NCI-H446 (cell line): Measurements from ENCODE around the gene PHIP.

Source experiments
- DNase-seq, 2 experiments: peaks; one replicate each; lab custom pipeline; 2025; lab: John Stamatoyannopoulos, UW

Gene PHIP

DNA sequence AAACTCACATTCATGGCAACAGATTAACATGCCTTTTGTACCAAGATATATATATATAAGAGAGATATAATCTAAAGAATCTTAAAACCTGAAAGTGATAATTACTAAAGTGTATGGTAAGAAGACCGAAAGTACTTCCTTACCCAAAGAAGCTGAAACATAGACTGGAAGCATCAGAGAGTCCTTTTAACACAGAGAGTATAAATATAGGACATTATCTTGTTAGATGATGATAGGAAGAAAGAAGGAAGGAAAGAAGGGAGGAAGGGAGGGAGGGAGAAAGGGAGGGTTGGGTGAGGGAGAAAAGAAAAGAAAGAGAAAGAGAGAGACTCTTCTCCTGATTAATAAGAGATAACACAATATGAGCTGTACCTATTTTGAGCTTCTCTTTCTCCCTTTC is 68.2 kb downstream of the PHIP start:
- DNase-seq: no peak

GRCh38 chr6:79005497-79005896 is 72.6 kb downstream of the PHIP start:
- no peak for DNase-seq

GRCh38 chr6:79005024-79005423 is 73.0 kb downstream of the PHIP start:
- DNase-seq: no peak

- no peak for DNase-seq
Observed at GRCh38 chr6:79004239-79004638, 73.8 kb downstream of the PHIP start.

GRCh38 chr6:79001415-79001814 is 76.6 kb downstream of the PHIP start:
- no peak for DNase-seq

GRCh38 chr6:78999737-79000136 is 78.3 kb downstream of the PHIP start:
- no peak for DNase-seq

- DNase-seq: no peak
Observed at GRCh38 chr6:78995946-78996345, 82.1 kb downstream of the PHIP start.

- DNase-seq: no peak
Observed at GRCh38 chr6:78995346-78995745, 82.7 kb downstream of the PHIP start.

GRCh38 chr6:78993955-78994354 is 84.1 kb downstream of the PHIP start:
- no peak for DNase-seq

GRCh38 chr6:78989191-78989590 is 88.9 kb downstream of the PHIP start:
- no peak for DNase-seq

GRCh38 chr6:78986161-78986560 is 91.9 kb downstream of the PHIP start:
- no peak for DNase-seq

DNA sequence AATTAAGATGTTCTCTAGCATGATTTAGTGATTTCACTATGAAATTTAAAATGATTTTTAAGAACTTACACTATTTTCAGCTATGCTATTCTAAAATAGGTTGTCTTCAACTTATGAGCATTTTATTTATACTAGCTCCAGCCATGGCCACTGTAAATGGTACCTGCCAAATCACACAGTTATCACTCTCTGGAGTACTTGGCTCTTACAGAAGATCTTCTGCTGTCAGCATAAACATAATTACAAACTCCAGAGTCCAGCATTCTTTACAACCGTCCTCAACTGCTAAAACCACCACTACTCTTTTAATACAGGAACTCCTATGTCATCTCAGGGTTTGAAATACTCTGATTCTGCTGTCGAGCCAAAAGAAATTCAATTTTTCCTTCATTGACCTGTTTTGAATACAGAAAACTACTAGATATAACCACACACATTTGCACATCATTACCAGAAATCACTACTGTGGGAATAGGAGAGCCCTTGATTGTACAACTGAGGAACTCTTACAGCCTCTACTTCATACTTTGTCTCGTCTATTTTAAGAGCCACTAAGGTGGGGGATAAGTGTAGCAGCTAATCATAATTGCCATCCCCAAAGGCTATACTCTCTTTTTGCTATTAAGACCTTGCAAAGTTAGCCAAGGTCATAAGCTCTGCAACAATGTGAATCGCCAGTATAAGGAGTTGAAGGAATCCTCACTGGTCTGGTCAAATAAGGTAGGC is 93.7 kb downstream of the PHIP start:
- DNase-seq: no peak

- DNase-seq: no peak
Observed at GRCh38 chr6:78967191-78967590, 110.9 kb downstream of the PHIP start.

DNA sequence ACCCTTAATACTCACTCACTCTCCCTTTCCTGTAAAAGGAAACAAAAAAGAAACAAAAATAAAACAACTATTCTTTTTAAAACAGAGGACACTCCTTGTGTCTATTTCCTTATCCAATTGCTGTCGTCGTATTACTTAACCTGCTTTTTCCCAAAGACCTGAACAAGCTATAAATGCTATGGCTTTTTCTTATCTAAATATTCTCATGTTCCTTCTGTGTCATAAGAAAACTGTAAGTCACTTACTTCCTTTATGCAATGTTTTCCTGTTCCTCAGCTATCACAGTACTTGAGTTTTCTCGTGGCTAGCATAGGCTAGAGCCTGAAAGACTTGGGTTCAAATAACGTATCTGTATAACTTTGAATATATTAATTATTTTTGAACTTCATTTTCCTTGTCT is 111.5 kb downstream of the PHIP start:
- DNase-seq: no peak

DNA sequence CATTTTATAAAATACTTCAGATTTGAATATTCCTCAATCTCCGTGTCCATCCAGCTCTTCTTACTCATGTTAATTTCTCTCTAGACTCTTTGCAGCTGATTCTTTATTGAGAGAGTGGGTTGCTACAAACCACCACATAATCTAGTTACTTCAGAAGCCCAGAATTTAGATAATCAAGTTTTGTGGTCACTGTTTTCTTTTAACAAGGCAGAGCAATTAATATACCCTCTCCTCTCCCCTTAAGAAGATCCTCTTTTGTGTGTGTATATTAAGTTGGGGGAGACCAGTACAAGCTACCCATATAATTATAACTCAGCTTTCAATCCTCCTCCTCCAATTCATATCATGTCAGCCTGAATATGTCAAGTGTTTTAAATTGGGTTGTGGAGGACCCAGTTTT is 115.6 kb downstream of the PHIP start:
- DNase-seq: no peak

DNA sequence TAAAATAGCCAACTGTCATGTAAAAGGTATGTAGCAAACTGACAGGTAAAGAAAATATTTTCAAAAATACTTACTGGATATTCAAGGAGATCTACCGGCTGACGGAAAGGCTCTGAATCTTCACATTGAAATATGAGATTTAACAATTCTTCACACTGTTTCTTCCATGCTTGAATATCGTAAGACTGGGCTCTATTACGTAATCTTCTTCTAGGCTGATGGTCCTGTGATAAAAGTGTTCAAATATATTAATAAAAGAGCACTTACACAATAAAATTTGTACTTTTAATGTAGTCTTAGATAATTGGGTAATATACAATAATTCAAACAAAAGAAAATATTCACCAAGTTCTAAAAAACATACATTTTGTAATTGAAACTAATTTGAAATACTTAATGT is 123.3 kb downstream of the PHIP start:
- no peak for DNase-seq

- DNase-seq: no peak
Observed at GRCh38 chr6:78953798-78954197, 124.3 kb downstream of the PHIP start.

DNA sequence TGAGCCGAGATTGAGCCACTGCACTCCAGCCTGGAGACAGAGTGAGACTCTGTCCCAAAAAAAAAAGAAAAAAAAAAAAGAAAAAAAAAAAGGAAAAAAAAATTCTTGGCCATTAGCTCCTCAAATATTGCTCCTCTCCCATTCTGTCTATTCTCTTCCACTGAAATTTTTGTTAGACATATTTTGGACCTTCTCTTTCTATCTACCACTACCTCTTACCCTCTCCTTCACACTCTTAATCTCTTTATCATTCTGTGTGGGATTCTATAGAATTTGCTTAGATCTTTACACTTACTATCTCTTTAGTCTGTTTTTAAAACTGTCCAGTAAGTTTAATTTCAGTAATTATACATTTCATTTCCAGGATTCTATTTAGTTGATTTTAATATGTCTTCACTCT is 125.7 kb downstream of the PHIP start:
- DNase-seq: no peak

DNA sequence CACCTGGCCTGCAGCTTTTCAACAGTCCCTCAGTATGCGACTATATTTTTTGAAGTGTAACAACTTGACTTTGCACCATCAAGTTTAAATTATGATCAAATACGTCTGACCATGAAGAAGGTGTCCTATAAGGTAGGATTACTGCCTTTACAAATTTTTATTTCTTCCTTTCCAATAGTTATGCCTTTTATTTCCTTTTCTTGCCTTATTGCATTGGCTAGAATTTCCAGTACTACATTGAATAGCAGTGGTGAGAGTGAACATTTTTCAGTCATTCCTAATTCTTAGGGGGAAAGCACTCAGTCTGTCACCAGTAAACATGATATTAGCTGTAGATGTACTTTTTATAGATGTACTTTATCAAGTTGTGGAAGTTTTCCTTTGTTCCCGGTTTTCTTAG is 129.3 kb downstream of the PHIP start:
- no peak for DNase-seq

DNA sequence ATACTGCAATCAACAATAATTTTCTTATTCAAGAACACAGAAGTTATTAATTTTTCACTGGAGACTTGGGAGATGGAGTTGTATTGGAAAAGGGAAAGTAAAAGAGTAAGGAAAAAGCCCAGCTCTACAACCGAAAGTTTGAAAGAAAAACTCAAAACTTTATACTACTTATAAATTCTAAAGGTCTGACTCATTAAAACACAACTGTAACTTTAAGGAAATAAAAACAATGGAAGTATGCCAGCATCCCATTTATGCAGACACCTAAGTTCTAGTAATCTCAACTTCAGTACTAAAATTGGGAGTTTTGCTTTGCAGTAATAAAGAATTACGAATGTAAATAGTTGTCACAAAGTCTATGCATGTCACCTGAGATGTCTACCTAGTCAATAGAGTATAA is 130.1 kb downstream of the PHIP start:
- DNase-seq: no peak

- no peak for DNase-seq
Observed at GRCh38 chr6:78947529-78947928, 130.5 kb downstream of the PHIP start.

- DNase-seq: no peak
Observed at GRCh38 chr6:78942446-78942845, 135.6 kb downstream of the PHIP start.

DNA sequence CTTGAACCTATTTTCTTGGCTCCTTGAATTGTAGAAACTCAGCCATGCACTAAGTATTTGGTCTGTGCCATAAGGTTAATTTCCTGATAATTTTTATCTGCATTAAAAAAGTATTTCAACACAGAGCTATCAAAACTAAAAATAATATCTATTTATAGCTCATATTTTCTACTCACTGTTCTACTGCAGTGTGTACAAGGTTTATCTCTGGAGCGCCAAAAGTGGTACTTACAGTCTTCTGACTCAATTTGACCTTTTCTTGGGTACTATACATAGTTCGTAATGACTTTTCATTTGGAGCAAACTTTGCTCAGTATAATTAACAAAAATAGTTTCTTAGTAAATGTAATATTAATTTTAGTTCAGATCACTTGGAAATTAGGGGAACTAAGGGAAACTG is 141.5 kb downstream of the PHIP start:
- DNase-seq: no peak

- no peak for DNase-seq
Observed at GRCh38 chr6:78935553-78935952, 142.5 kb downstream of the PHIP start.

- no peak for DNase-seq
Observed at GRCh38 chr6:78925317-78925716, 152.7 kb downstream of the PHIP start.
